Glomerular endothelial cell (primary cell): ENCODE data around the gene ARHGAP33. TPM values are rescaled to one million over a fixed set of nuclear protein-coding genes. Genes with fewer than 3 reads are reported as not detected.

ENCODE experiments used
- DNase-seq: peaks from one replicate; pipeline ENCODE4 v3.0.0-alpha.2; 2011; ENCODE audit warnings: low read depth, low spot score; ENCODE audit errors: extremely low read depth
- total RNA-seq: library from RNA; depleted of rRNA; stranded (reverse); fragments of >200 nt; gene quantifications from 2 replicates; pipeline ENCODE4 v1.2.3, GENCODE V29; 2015

Gene ARHGAP33
- total RNA-seq, 1 donor from 2014 or later, result 5.0 TPM

- no peak for DNase-seq
These were observed 36.5 kb upstream of the ARHGAP33 start for GRCh38 chr19:35738887-35739229.

GRCh38 chr19:35739275-35740107, 35.9 kb upstream of the ARHGAP33 start:
- DNase-seq, result no peak

GRCh38 chr19:35740108-35740422, 35.3 kb upstream of the ARHGAP33 start:
- DNase-seq, result no peak

- no peak for DNase-seq
These were observed 34.8 kb upstream of the ARHGAP33 start for GRCh38 chr19:35740423-35741202.

- DNase-seq, result no peak
These were observed 34.2 kb upstream of the ARHGAP33 start for GRCh38 chr19:35741203-35741515.

- DNase-seq, result no peak
These were observed 33.1 kb upstream of the ARHGAP33 start, which contains the start of gene IGFLR1 for GRCh38 chr19:35742121-35742724. Gene IGFLR1 (minus strand): TSS chr19:35742452. CDS start chr19:35741180, 1,272 bp downstream.

- no peak for DNase-seq
These were observed 31.5 kb upstream of the ARHGAP33 start for GRCh38 chr19:35743640-35744429.

GRCh38 chr19:35744430-35745327, 30.7 kb upstream of the ARHGAP33 start:
- DNase-seq, result peak; percentile 72

- peak; percentile 95 for DNase-seq
These were observed 29.9 kb upstream of the ARHGAP33 start, which contains the start of the genes PSENEN and U2AF1L4 for GRCh38 chr19:35745328-35746086. Gene PSENEN (plus strand): TSS chr19:35745651. CDS start chr19:35745931, 280 bp downstream. Gene U2AF1L4 (minus strand): TSS chr19:35745418. CDS start chr19:35745391, 27 bp downstream.

- no peak for DNase-seq
These were observed 29.3 kb upstream of the ARHGAP33 start for GRCh38 chr19:35746087-35746462.

- no peak for DNase-seq
These were observed 28.8 kb upstream of the ARHGAP33 start for GRCh38 chr19:35746531-35746930.

- peak; percentile 98 for DNase-seq
These were observed 27.0 kb upstream of the ARHGAP33 start, which contains the start of gene LIN37 for GRCh38 chr19:35748106-35749020. Gene LIN37 (plus strand): TSS chr19:35748576. CDS start chr19:35748725, 149 bp downstream.

GRCh38 chr19:35750167-35750566, 25.2 kb upstream of the ARHGAP33 start:
- DNase-seq, result no peak

- no peak for DNase-seq
These were observed 23.3 kb upstream of the ARHGAP33 start for GRCh38 chr19:35751839-35752745.

GRCh38 chr19:35752746-35753350, 22.5 kb upstream of the ARHGAP33 start:
- no peak for DNase-seq

GRCh38 chr19:35753634-35754369, 21.6 kb upstream of the ARHGAP33 start:
- DNase-seq, result no peak
